Measurements from ENCODE around the gene ITGB8. TPM values are rescaled to one million over a fixed set of nuclear protein-coding genes. Genes with fewer than 3 reads are reported as not detected.

The ITGB8 gene
- total RNA-seq, 4 donors from 2014 or later, result 14.0 to 33.6 (median 17.7) TPM

GRCh38 chr7:20411372-20411771 lies 80.7 kb downstream of the ITGB8 start:
- intact Hi-C loops (cut with DNase I), result no loop called here
- no peak for DNase-seq
- no peaks in the 10 kb centered on the region for H3K36me3 ChIP-seq
- peaks cover 14 to 18% of the 10 kb centered on the region in 2 donors for H3K4me1 ChIP-seq
- WGBS, 2 donors, result 69 to 73% methylated on average over 2 of the region's 2 CpGs
- no peaks in the 10 kb centered on the region for H3K9me3 ChIP-seq
- no peaks in the 10 kb centered on the region for H3K27me3 ChIP-seq
- TF ChIP-seq POLR2A (IDR thresholded peaks at IDR 0.05) (no peak), CTCF (IDR thresholded peaks at IDR 0.05) (no peak)
- H3K4me3 ChIP-seq (replicated peaks in 1 of 3), result no peak overlapping the region
- no peak overlapping the region for H3K27ac ChIP-seq

- no peak for DNase-seq
- 85 to 86% methylated on average over 1 of the region's 1 CpG for WGBS, 2 donors
- intact Hi-C loops (cut with DNase I), result no loop called here
These were observed 81.3 kb downstream of the ITGB8 start for GRCh38 chr7:20412032-20412431.

GRCh38 chr7:20417260-20417659 lies 86.6 kb downstream of the ITGB8 start:
- H3K9me3 ChIP-seq, result no peaks in the 10 kb centered on the region
- no peak overlapping the region for H3K27ac ChIP-seq
- no peaks in the 10 kb centered on the region for H3K4me1 ChIP-seq
- DNase-seq, result no peak
- no peak overlapping the region for H3K4me3 ChIP-seq (replicated peaks in 1 of 3)
- 94 to 100% methylated on average over 1 of the region's 1 CpG for WGBS, 2 donors
- TF ChIP-seq CTCF (IDR thresholded peaks at IDR 0.05) (no peak), POLR2A (IDR thresholded peaks at IDR 0.05) (no peak)
- no peaks in the 10 kb centered on the region for H3K36me3 ChIP-seq
- H3K27me3 ChIP-seq, result no peaks in the 10 kb centered on the region
- intact Hi-C loops (cut with DNase I), result no loop called here

More at GRCh38 chr7:20412032-20412431, 81.3 kb downstream of the ITGB8 start:
- no peaks in the 10 kb centered on the region for H3K9me3 ChIP-seq
- no peak overlapping the region for H3K27ac ChIP-seq
- no peaks in the 10 kb centered on the region for H3K36me3 ChIP-seq
- peaks cover 13 to 15% of the 10 kb centered on the region in 2 donors for H3K4me1 ChIP-seq
- no peak for TF ChIP-seq POLR2A (IDR thresholded peaks at IDR 0.05)
- no peak for TF ChIP-seq CTCF (IDR thresholded peaks at IDR 0.05)
- H3K27me3 ChIP-seq, result no peaks in the 10 kb centered on the region
- no peak overlapping the region for H3K4me3 ChIP-seq (replicated peaks in 1 of 3)

- H3K27ac ChIP-seq, result no peak overlapping the region
These were observed 87.1 kb downstream of the ITGB8 start for GRCh38 chr7:20417675-20418382.

More at GRCh38 chr7:20417675-20418382, 87.1 kb downstream of the ITGB8 start:
- DNase-seq, result no peak
- no peaks in the 10 kb centered on the region for H3K36me3 ChIP-seq
- H3K27me3 ChIP-seq, result no peaks in the 10 kb centered on the region
- H3K4me1 ChIP-seq, result no peaks in the 10 kb centered on the region
- H3K4me3 ChIP-seq (replicated peaks in 1 of 3), result no peak overlapping the region
- intact Hi-C loops (cut with DNase I), result no loop called here
- TF ChIP-seq POLR2A (IDR thresholded peaks at IDR 0.05) (no peak), CTCF (IDR thresholded peaks at IDR 0.05) (no peak)
- WGBS, 2 donors, result 73 to 74% methylated on average over 3 of the region's 3 CpGs
- H3K9me3 ChIP-seq, result no peaks in the 10 kb centered on the region

Data from thyroid gland (tissue), 4 donors.